NB4 (cell line): ENCODE results near the gene GLS.

ENCODE experiments used
- MYC ChIP-seq: IDR thresholded peaks from 2 replicates; pipeline ENCODE4 v1.6.1; 2011; ENCODE audit warnings: low read depth, low read length
- TF ChIP-seq, protein P1 (sequence below): IDR thresholded peaks from 2 replicates; pipeline ENCODE4 v1.6.1; 2011; ENCODE audit warnings: low read depth, low read length

DNA sequence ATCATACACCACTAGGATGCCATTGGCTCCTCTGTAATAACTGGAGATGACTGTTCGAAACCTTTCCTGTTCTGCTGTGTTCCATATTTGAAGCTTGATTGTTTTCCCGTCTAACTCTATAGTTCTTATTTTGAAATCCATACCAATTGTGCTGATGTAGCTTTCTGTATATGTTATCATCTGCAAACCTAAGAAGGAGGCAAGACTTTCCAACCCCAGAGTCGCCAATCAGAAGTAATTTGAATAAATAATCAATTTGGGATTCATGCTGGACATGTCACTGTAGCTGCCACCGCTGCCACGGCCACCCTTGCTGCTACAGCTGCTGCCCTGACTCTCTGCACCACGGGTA lies 112.6 kb downstream of the GLS start:
- TF ChIP-seq, protein P1, sequence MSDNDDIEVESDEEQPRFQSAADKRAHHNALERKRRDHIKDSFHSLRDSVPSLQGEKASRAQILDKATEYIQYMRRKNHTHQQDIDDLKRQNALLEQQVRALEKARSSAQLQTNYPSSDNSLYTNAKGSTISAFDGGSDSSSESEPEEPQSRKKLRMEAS = no peak
- no peak for TF ChIP-seq MYC
